ENCODE data around the gene CAP2.

The CAP2 gene

GRCh38 chr6:17442196-17442595 is 48.8 kb downstream of the CAP2 start:
- H3K4me3 ChIP-seq (IDR thresholded peaks at IDR 0.05; ENCODE audit: insufficient read depth, low read depth, low read length) = no peak overlapping the region
- H4K20me1 ChIP-seq (ENCODE audit: insufficient read depth) = no peaks in the 10 kb centered on the region
- H3K27ac ChIP-seq = no peak overlapping the region
- no peaks in the 10 kb centered on the region for H3K36me3 ChIP-seq (ENCODE audit: insufficient read depth)
- TF ChIP-seq CTCF (conservative IDR thresholded peaks at IDR 0.05; ENCODE audit: low read depth, low read length) = no peak
- H3K9ac ChIP-seq = no peak overlapping the region
- no peak overlapping the region for H2AFZ ChIP-seq (ENCODE audit: low read depth)
- no peaks in the 10 kb centered on the region for H3K4me1 ChIP-seq (ENCODE audit: low read depth, poor library complexity, severe bottlenecking)
- H3K4me2 ChIP-seq = no peak overlapping the region
- H3K27me3 ChIP-seq (ENCODE audit: insufficient read depth, low read depth) = no peaks in the 10 kb centered on the region
- no peaks in the 10 kb centered on the region for H3K79me2 ChIP-seq (ENCODE audit: insufficient read depth, low read depth)

GRCh38 chr6:17446713-17447112 is 53.3 kb downstream of the CAP2 start:
- H3K4me1 ChIP-seq (ENCODE audit: low read depth, poor library complexity, severe bottlenecking) = peaks cover 3% of the 10 kb centered on the region
- H3K4me3 ChIP-seq (IDR thresholded peaks at IDR 0.05; ENCODE audit: insufficient read depth, low read depth, low read length) = no peak overlapping the region
- H4K20me1 ChIP-seq (ENCODE audit: insufficient read depth) = no peaks in the 10 kb centered on the region
- no peak overlapping the region for H2AFZ ChIP-seq (ENCODE audit: low read depth)
- H3K27ac ChIP-seq = no peak overlapping the region
- H3K36me3 ChIP-seq (ENCODE audit: insufficient read depth) = no peaks in the 10 kb centered on the region
- no peak for TF ChIP-seq CTCF (conservative IDR thresholded peaks at IDR 0.05; ENCODE audit: low read depth, low read length)
- H3K27me3 ChIP-seq (ENCODE audit: insufficient read depth, low read depth) = no peaks in the 10 kb centered on the region
- no peaks in the 10 kb centered on the region for H3K79me2 ChIP-seq (ENCODE audit: insufficient read depth, low read depth)
- H3K9ac ChIP-seq = no peak overlapping the region
- H3K4me2 ChIP-seq = no peak overlapping the region

GRCh38 chr6:17448165-17448564 is 54.8 kb downstream of the CAP2 start:
- Histone ChIP-seq H3K4me2 (no peak overlapping the region), H4K20me1 (ENCODE audit: insufficient read depth) (no peaks in the 10 kb centered on the region), H3K9ac (no peak overlapping the region), H3K79me2 (ENCODE audit: insufficient read depth, low read depth) (no peaks in the 10 kb centered on the region), H3K27ac (no peak overlapping the region), H3K27me3 (ENCODE audit: insufficient read depth, low read depth) (no peaks in the 10 kb centered on the region), H2AFZ (ENCODE audit: low read depth) (no peak overlapping the region), H3K4me1 (ENCODE audit: low read depth, poor library complexity, severe bottlenecking) (peaks cover 5% of the 10 kb centered on the region), H3K36me3 (ENCODE audit: insufficient read depth) (no peaks in the 10 kb centered on the region), H3K4me3 (IDR thresholded peaks at IDR 0.05; ENCODE audit: insufficient read depth, low read depth, low read length) (no peak overlapping the region)
- TF ChIP-seq CTCF (conservative IDR thresholded peaks at IDR 0.05; ENCODE audit: low read depth, low read length) = no peak

GRCh38 chr6:17450397-17450796 is 57.0 kb downstream of the CAP2 start:
- Histone ChIP-seq H3K4me3 (IDR thresholded peaks at IDR 0.05; ENCODE audit: insufficient read depth, low read depth, low read length) (no peak overlapping the region), H3K79me2 (ENCODE audit: insufficient read depth, low read depth) (no peaks in the 10 kb centered on the region), H3K27ac (no peak overlapping the region), H3K36me3 (ENCODE audit: insufficient read depth) (no peaks in the 10 kb centered on the region), H3K4me1 (ENCODE audit: low read depth, poor library complexity, severe bottlenecking) (peaks cover 5% of the 10 kb centered on the region), H4K20me1 (ENCODE audit: insufficient read depth) (no peaks in the 10 kb centered on the region), H3K27me3 (ENCODE audit: insufficient read depth, low read depth) (no peaks in the 10 kb centered on the region), H2AFZ (ENCODE audit: low read depth) (no peak overlapping the region), H3K4me2 (no peak overlapping the region), H3K9ac (no peak overlapping the region)
- TF ChIP-seq CTCF (conservative IDR thresholded peaks at IDR 0.05; ENCODE audit: low read depth, low read length) = no peak
